ENCODE data around the gene KIF13A. TPM values are rescaled to one million over a fixed set of nuclear protein-coding genes. Genes with fewer than 3 reads are reported as not detected.

Gene KIF13A
- total and polyA plus RNA-seq, 2 donors (not counting 3 experiments of a cell fraction or from before 2014, with no cell fraction given), result 24.9 to 65.8 TPM

DNA sequence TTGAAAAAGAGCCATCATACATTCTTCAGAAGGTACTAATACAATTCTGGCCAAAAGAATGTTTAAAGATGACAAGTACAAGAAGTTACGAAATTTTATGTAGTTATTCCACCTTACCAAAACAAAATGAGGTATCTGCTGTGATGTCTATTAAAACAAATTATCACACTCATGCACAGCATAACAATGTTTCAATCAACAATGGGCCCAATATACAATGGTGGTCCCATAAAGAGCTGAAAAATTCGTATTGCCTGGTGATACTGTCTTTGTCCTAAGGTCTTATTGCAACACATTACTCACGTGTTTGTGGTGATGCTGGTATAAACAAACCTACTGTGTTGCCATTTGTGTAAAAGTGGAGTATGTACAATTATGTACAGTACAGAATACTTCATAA is 277.1 kb downstream of the KIF13A start:
- FAIRE-seq, result no peak

More for the DNA sequence above, 277.1 kb downstream of the KIF13A start:
- POLR2A ChIA-PET, result no interaction called here
- Histone ChIP-seq H2AFZ (ENCODE audit: low read depth, low read length) (no peak overlapping the region), H3K4me3 (replicated peaks in 1 of 3; ENCODE audit: insufficient read depth in 1 of 3, low read depth in 1 of 3, low read length in 3 of 3) (no peak overlapping the region), H3K36me3 (ENCODE audit: control insufficient read depth in 2 of 2, extremely low read depth in 1 of 2, insufficient read depth in 2 of 2, low read length in 2 of 2) (no peaks in the 10 kb centered on the region), H3K4me2 (ENCODE audit: insufficient read depth, low read length) (no peak overlapping the region), H3K9me3 (replicated peaks; ENCODE audit: control insufficient read depth, insufficient read depth, low read length) (no peaks in the 10 kb centered on the region), H3K4me1 (ENCODE audit: control insufficient read depth, extremely low read depth, insufficient read depth, low read length) (peaks cover 19% of the 10 kb centered on the region), H3K79me2 (ENCODE audit: control insufficient read depth, insufficient read depth, low read length) (peaks cover 12% of the 10 kb centered on the region), H3K9me1 (replicated peaks; ENCODE audit: control insufficient read depth, extremely low read depth, insufficient read depth, low read length) (no peaks in the 10 kb centered on the region), H3K9ac (replicated peaks; ENCODE audit: extremely low read depth, insufficient read depth, low read length) (no peak overlapping the region), H3K27ac (ENCODE audit: insufficient read depth, low read depth, low read length) (no peak overlapping the region), H4K20me1 (replicated peaks; ENCODE audit: control insufficient read depth, extremely low read depth, insufficient read depth, low read length) (no peaks in the 10 kb centered on the region), H3K27me3 (ENCODE audit: control insufficient read depth in 2 of 2, insufficient read depth in 2 of 2, low read length in 2 of 2) (no peaks in the 10 kb centered on the region)
- dilution Hi-C loops (cut with MboI; ENCODE audit: extremely low pct_ligation_motif_present, low sequenced_read_pairs) (no loop called here), intact Hi-C loops (cut with micrococcal nuclease) (no loop called here)
- TF ChIP-seq JUN (IDR thresholded peaks at IDR 0.05; ENCODE audit: borderline replicate concordance, insufficient read depth, insufficient read length, low read depth), result no peak
- no peak for TF ChIP-seq GATA2 (IDR thresholded peaks at IDR 0.05; ENCODE audit: insufficient read depth, insufficient read length, low read depth, low read length)
- no peak for TF ChIP-seq FOS (IDR thresholded peaks at IDR 0.05; ENCODE audit: borderline replicate concordance, insufficient read depth, low read length)
- TF ChIP-seq POLR2AphosphoS5 (IDR thresholded peaks at IDR 0.05; ENCODE audit: insufficient read depth, low read depth, low read length), result no peak
- TF ChIP-seq MYC (IDR thresholded peaks at IDR 0.05; ENCODE audit: low read depth, low read length), result no peak
- TF ChIP-seq CTCF (IDR thresholded peaks at IDR 0.05; ENCODE audit: extremely low read depth in 1 of 2, insufficient read depth in 1 of 2, low read depth in 1 of 2, low read length in 2 of 2), result no peak
- TF ChIP-seq, protein P1, sequence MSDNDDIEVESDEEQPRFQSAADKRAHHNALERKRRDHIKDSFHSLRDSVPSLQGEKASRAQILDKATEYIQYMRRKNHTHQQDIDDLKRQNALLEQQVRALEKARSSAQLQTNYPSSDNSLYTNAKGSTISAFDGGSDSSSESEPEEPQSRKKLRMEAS (IDR thresholded peaks at IDR 0.05; ENCODE audit: insufficient read depth, insufficient read length), result no peak
- no peak for TF ChIP-seq POLR2A (IDR thresholded peaks at IDR 0.05; ENCODE audit: low read depth, low read length)
- TF ChIP-seq EZH2 (IDR thresholded peaks at IDR 0.05; ENCODE audit: borderline replicate concordance, low read depth, low read length, severe bottlenecking), result no peak
- no peak for DNase-seq (ENCODE audit: low read depth, low spot score)
- CTCF ChIA-PET, result no interaction called here
- BruUV-seq (replicated peaks), result no TSS peak

Data from endothelial cell of umbilical vein (primary cell).